H1 (cell line): ENCODE measurements around the gene APC2. TPM values are rescaled to one million over a fixed set of nuclear protein-coding genes. Genes with fewer than 3 reads are reported as not detected.

Source experiments
- BRCA1 ChIP-seq: IDR thresholded peaks from 2 replicates; pipeline ENCODE4 v1.6.1; 2012; ENCODE audit warnings: low read depth, low read length, improper control_type of control experiment
- CEBPB ChIP-seq: IDR thresholded peaks from 2 replicates; pipeline ENCODE4 v1.6.1; 2012; ENCODE audit warnings: low read depth, low read length
- EP300 ChIP-seq, 2 experiments: IDR thresholded peaks; 1 replicate in 1 of 2; 2 replicates in 1 of 2; pipeline ENCODE4 v1.6.1; 2011 to 2012; ENCODE audit warnings: low read depth in 2 of 2, low read length in 2 of 2, mild to moderate bottlenecking in 2 of 2, borderline replicate concordance in 1 of 2, inconsistent platforms in 1 of 2, moderate library complexity in 1 of 2
- SIX5 ChIP-seq: IDR thresholded peaks from 2 replicates; pipeline ENCODE4 v1.6.1; 2011; ENCODE audit warnings: mild to moderate bottlenecking, low read depth, low read length
- SRF ChIP-seq: IDR thresholded peaks from 2 replicates; pipeline ENCODE4 v1.6.1; 2011; ENCODE audit warnings: mild to moderate bottlenecking, low read depth, low read length, moderate library complexity
- TAF7 ChIP-seq: optimal IDR thresholded peaks from 2 replicates; pipeline ENCODE3; 2011; ENCODE audit warnings: low read depth, mild to moderate bottlenecking, inconsistent platforms, low read length, moderate library complexity, borderline replicate concordance
- TCF12 ChIP-seq: IDR thresholded peaks from 2 replicates; pipeline ENCODE4 v1.6.1; 2011; ENCODE audit warnings: low read depth, mild to moderate bottlenecking, low read length
- TEAD4 ChIP-seq: IDR thresholded peaks from 2 replicates; pipeline ENCODE4 v1.6.1; 2012; ENCODE audit warnings: low read depth, low read length, inconsistent platforms, mixed read lengths
- polyA plus RNA-seq, 7 experiments: library from polyadenylated mRNA; depleted of rRNA in 3 of 7; stranded (reverse) in 5 of 7; unstranded in 2 of 7; fragments of >200 nt in 5 of 7; fragments of 200-250 nt in 2 of 7; gene quantifications; 1 replicate in 5 of 7; 2 replicates in 1 of 7; 4 replicates in 1 of 7; pipeline versions ENCODE4 v1.2.1 to v1.2.3, GENCODE V29; 2011 to 2013; ENCODE audit warnings: missing spikeins in 2 of 7, mixed read lengths in 2 of 7
- total RNA-seq: library from RNA; stranded (reverse); fragmentation: NEBNext Ultra II Directional; extraction: Animal tissue kit (Norgen Biotek cat#: 25700); gene quantifications from 2 replicates; pipeline ENCODE4 v1.2.1, GENCODE V29; 2021

APC2 gene
- total and polyA plus RNA-seq, 2 of the 8 experiments (the other 6 are each of a cell fraction or from before 2014, with no cell fraction given), result 1.3 to 4.1 TPM

DNA sequence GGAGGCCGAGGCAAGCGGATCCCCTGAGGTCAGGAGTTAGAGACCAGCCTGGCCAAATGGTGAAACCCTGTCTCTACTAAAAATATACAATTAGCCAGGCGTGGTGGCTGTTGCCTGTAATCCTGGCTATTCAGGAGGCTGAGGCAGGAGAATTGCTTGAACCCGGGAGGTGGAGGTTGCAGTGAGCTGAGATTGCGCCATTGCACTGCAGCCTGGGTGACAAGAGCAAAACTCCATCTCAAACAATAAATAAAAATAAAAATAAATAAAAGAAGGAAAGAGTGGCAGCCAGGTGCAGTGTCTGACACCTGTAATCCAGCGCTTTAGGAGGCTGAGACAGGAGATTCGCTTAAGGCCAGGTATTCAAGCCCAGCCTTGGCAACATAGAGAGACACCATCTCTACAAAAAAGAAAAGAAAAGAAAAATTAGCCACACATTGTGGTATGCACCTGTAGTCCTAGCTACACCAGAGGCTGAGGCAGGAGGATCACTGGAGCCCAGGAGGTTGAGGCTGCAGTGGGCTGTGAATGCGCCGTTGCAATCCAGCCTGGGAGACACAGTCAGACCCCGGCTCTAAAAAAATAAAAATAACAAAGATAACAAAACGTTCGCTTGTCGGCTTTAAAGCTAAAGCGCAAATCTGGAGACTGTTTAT, 52.6 kb downstream of the APC2 start (continued):
- no peak for TF ChIP-seq SIX5
- no peak for TF ChIP-seq TCF12
- no peak for TF ChIP-seq TEAD4
- no peak for TF ChIP-seq EP300 (IDR thresholded peaks at IDR 0.05; ENCODE audit: borderline replicate concordance in 1 of 2, low read depth in 2 of 2, low read length in 2 of 2)
- TF ChIP-seq TAF7, result no peak
- no peak for TF ChIP-seq BRCA1
- no peak for TF ChIP-seq CEBPB
- TF ChIP-seq SRF, result no peak
